Hypothalamus (tissue), 51 donors: ENCODE measurements around the gene RAB8B.

Source experiments
- DNase-seq, 51 donors: peaks; one replicate each; lab custom pipeline; 2025; lab: John Stamatoyannopoulos, UW

Gene RAB8B

GRCh38 chr15:63301088-63301487, 111.7 kb downstream of the RAB8B start:
- no peak for DNase-seq

DNA sequence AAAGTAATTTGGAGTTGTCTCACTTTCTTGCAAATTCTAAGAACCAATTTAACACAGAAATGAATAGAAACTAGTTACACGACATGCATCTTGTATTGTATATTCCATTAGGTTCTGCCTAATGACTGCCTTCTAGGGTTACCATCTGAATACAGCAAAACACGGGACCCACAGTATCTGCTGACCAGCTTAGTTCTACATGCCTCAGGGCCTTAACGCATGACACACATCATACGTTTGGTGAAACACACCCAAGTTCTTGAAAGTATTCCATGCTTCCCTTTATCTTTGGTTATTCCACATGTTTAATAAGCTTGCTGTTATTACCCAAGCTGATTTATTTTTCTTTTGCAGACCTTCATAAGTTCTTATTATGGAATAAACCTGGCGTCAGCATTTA, 115.9 kb downstream of the RAB8B start:
- no peak for DNase-seq

GRCh38 chr15:63306492-63307073, 117.2 kb downstream of the RAB8B start:
- DNase-seq = no peak

GRCh38 chr15:63308491-63308890, 119.1 kb downstream of the RAB8B start:
- DNase-seq = no peak

DNA sequence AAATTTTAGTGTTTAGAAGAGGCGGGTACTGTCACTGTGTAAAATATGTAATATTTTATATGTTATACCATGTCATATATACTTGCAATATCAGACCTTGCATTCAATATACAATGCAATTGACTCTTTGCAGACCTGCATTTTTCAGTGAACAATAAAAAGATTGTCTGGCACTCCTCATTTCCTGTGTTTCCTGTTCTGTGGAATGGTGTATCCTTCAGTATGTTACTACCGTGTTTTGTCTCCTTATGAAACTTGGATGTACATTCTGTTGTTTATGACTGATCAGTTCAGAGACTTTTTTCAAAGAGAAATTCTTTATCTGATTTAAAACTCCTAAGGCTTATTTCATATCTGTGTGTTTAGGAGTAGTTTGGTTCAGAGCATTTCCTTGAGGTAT, 119.5 kb downstream of the RAB8B start:
- no peak for DNase-seq

- no peak for DNase-seq
Observed at GRCh38 chr15:63310646-63311045, 121.2 kb downstream of the RAB8B start.

DNA sequence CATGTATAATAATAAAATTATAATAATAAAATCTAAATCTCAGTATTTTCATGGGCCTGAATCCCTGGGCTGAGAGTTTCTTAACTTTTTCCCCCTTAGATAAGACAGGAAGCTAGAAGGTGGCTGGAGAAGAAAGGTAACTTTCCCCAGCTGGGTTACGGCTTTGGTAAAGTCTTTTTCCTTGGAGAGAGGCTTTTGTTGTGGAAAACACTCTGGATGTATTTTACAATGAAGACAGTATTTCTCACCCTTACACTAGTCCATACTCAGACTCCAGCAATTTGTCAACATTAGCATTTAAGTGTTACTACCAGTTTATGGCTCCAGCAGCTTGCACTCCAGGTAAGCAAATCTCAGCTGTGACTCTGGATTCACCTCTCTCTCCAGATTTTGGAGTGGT, 122.9 kb downstream of the RAB8B start:
- DNase-seq = no peak

DNA sequence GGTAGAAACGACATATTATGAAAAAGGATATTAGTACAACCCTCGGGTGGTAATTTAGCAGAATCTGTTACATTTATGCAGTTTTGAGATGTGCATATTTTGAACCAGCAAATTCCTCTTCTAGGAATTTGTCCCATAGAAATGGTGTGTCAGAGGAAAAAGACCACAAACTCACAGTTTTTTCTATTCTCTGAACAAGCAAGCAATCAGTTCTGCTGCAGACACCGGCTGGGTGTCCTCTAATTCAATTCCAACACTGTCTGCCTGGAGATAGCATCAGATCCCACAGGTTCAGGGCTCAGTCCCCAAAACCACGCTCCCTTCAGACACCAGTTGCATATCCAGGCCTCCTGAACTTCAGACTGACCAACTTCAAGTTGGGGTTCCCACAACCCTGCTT, 124.4 kb downstream of the RAB8B start:
- no peak for DNase-seq

- DNase-seq = no peak
Observed at GRCh38 chr15:63314409-63314808, 125.0 kb downstream of the RAB8B start.
